GM21825 (cell line): ENCODE data around the gene RAB6D.
"Not testable (repeated sequence)": the region's sequence is repeated elsewhere in the genome, so short reads cannot be mapped to it uniquely, and the experiment has no call there.

Experiments
- ATAC-seq: cut with Tn5 transposase; IDR thresholded peaks from one replicate; pipeline ENCODE4 v1.9.1; 2021; ENCODE audit warnings: mild to moderate bottlenecking, moderate library complexity; ENCODE audit not compliant: unreplicated experiment

The RAB6D gene

GRCh38 chr2:131367352-131367751 is 3.4 kb upstream of the RAB6D start:
- no peak for ATAC-seq

GRCh38 chr2:131366643-131367042 is 2.7 kb upstream of the RAB6D start:
- no peak for ATAC-seq

GRCh38 chr2:131365452-131365851 is 1.5 kb upstream of the RAB6D start:
- no peak for ATAC-seq

- ATAC-seq, result not testable (repeated sequence)
Observed at GRCh38 chr2:131363213-131363612, 755 bp downstream of the RAB6D start.

- not testable (repeated sequence) for ATAC-seq
Observed at GRCh38 chr2:131361773-131362172, 2.2 kb downstream of the RAB6D start.

GRCh38 chr2:131353167-131353697 is 10.7 kb downstream of the RAB6D start:
- not testable (repeated sequence) for ATAC-seq

GRCh38 chr2:131349021-131349420 is 14.9 kb downstream of the RAB6D start:
- no peak for ATAC-seq

- not testable (repeated sequence) for ATAC-seq
Observed at GRCh38 chr2:131347035-131347434, 16.9 kb downstream of the RAB6D start.

GRCh38 chr2:131339307-131339706 is 24.7 kb downstream of the RAB6D start:
- not testable (repeated sequence) for ATAC-seq

GRCh38 chr2:131335319-131335718 is 28.6 kb downstream of the RAB6D start:
- ATAC-seq, result not testable (repeated sequence)

GRCh38 chr2:131332709-131333108 is 31.3 kb downstream of the RAB6D start:
- ATAC-seq, result not testable (repeated sequence)

- ATAC-seq, result not testable (repeated sequence)
Observed at GRCh38 chr2:131331000-131331399, 33.0 kb downstream of the RAB6D start.

GRCh38 chr2:131322209-131322608 is 41.8 kb downstream of the RAB6D start:
- ATAC-seq, result no peak

GRCh38 chr2:131321344-131321743 is 42.6 kb downstream of the RAB6D start:
- ATAC-seq, result not testable (repeated sequence)

- not testable (repeated sequence) for ATAC-seq
Observed at GRCh38 chr2:131311001-131311400, 53.0 kb downstream of the RAB6D start.
